Testis (tissue), 3 donors: ENCODE data around the gene CRYBA1. TPM values are rescaled to one million over a fixed set of nuclear protein-coding genes. Genes with fewer than 3 reads are reported as not detected.

Experiments used
- DNase-seq: peaks from one replicate; pipeline ENCODE4 v3.0.0-alpha.2; 2019
- H3K27ac ChIP-seq, 2 donors: fragments of 200-600 bp; sonication (generic); one replicate each; pipeline ENCODE4 v1.5.1; 2019
- H3K27me3 ChIP-seq: fragments of 200-600 bp; sonication (generic); one replicate; pipeline ENCODE4 v1.5.1; 2019
- H3K36me3 ChIP-seq: fragments of 200-600 bp; sonication (generic); one replicate; pipeline ENCODE4 v1.5.1; 2017; ENCODE audit warnings: low read depth; ENCODE audit errors: missing control alignments
- H3K4me1 ChIP-seq: fragments of 200-600 bp; sonication (generic); one replicate; pipeline ENCODE4 v1.5.1; 2019
- H3K4me3 ChIP-seq, 2 donors: fragments of 200-600 bp; sonication (generic); one replicate each; pipeline ENCODE4 v1.5.1; 2017 to 2019
- H3K9me3 ChIP-seq: fragments of 200-600 bp; sonication (generic); one replicate; pipeline ENCODE4 v1.5.1; 2017
- CTCF ChIP-seq, 3 experiments: fragments of 450-650 bp in 2 of 3; fragments of 200-600 bp in 1 of 3; sonication (generic) in 1 of 3; IDR thresholded peaks; one replicate each; pipeline ENCODE4 v1.5.1; 2016 to 2019; ENCODE audit warnings: antibody characterized with exemption in 3 of 3, mild to moderate bottlenecking in 2 of 3, moderate library complexity in 1 of 3
- POLR2A ChIP-seq: fragments of 450-650 bp; IDR thresholded peaks from one replicate; pipeline ENCODE4 v1.6.1; 2017; ENCODE audit warnings: antibody characterized with exemption, mild to moderate bottlenecking, moderate library complexity
- WGBS, 2 donors: methylation state at CpG; one replicate each; pipeline ENCODE4 v1.1.5; 2018; 5-methylcytosine and 5-hydroxymethylcytosine counted together
- intact Hi-C: fragments of 100-400 bp; cut with DNase I; formaldehyde crosslinking; loops from one replicate; pipeline ENCODE4 v1.15.1; 2023; ENCODE audit warnings: low total_unique reads
- polyA plus RNA-seq: library from polyadenylated mRNA; stranded (reverse); fragments of 350-450 nt; fragmentation: Illumina TruSeq; extraction: RNeasy Lipid Tissue Mini Kit (QIAGEN cat#74804); gene quantifications from one replicate; pipeline ENCODE4 v1.2.3, GENCODE V29; 2014; ENCODE audit warnings: low read depth, low replicate concordance; ENCODE audit not compliant: insufficient read depth
- total RNA-seq, 2 donors: library from RNA; depleted of rRNA; stranded (reverse); fragments of >200 nt; gene quantifications; one replicate each; pipeline ENCODE4 v1.2.3, GENCODE V29; 2016

CRYBA1 gene
- total and polyA plus RNA-seq, 3 donors from 2014 or later, result not detected

- TF ChIP-seq CTCF (IDR thresholded peaks at IDR 0.05) (no peak), POLR2A (no peak)
- Histone ChIP-seq H3K4me1 (no peaks in the 10 kb centered on the region), H3K36me3 (no peaks in the 10 kb centered on the region), H3K4me3 (no peak overlapping the region), H3K27me3 (no peaks in the 10 kb centered on the region), H3K27ac (no peak overlapping the region), H3K9me3 (no peaks in the 10 kb centered on the region)
- intact Hi-C loops, result no loop called here
- WGBS, 2 donors, result 88 to 91% methylated on average over 3 of the region's 3 CpGs
- DNase-seq, result no peak
These were observed 10.8 kb upstream of the CRYBA1 start for GRCh38 chr17:29235904-29236303.

GRCh38 chr17:29237476-29238132, 9.1 kb upstream of the CRYBA1 start:
- 83 to 94% methylated on average over 3 of the region's 3 CpGs for WGBS, 2 donors
- intact Hi-C loops, result no loop called here
- Histone ChIP-seq H3K9me3 (no peaks in the 10 kb centered on the region), H3K36me3 (no peaks in the 10 kb centered on the region), H3K4me3 (no peak overlapping the region), H3K27ac (no peak overlapping the region), H3K4me1 (no peaks in the 10 kb centered on the region), H3K27me3 (no peaks in the 10 kb centered on the region)
- no peak for TF ChIP-seq POLR2A
- no peak for TF ChIP-seq CTCF (IDR thresholded peaks at IDR 0.05)
- no peak for DNase-seq

GRCh38 chr17:29238133-29238850, 8.4 kb upstream of the CRYBA1 start:
- H3K4me1 ChIP-seq, result no peaks in the 10 kb centered on the region
- no peaks in the 10 kb centered on the region for H3K36me3 ChIP-seq
- H3K27me3 ChIP-seq, result no peaks in the 10 kb centered on the region
- DNase-seq, result no peak
- no peak overlapping the region for H3K4me3 ChIP-seq
- H3K9me3 ChIP-seq, result no peaks in the 10 kb centered on the region
- WGBS, 2 donors, result 90 to 97% methylated on average over 8 of the region's 8 CpGs
- TF ChIP-seq CTCF (IDR thresholded peaks at IDR 0.05) (no peak), POLR2A (no peak)
- intact Hi-C loops, result no loop called here
- H3K27ac ChIP-seq, result no peak overlapping the region

GRCh38 chr17:29240477-29240876, 6.2 kb upstream of the CRYBA1 start:
- intact Hi-C loops, result no loop called here
- H3K36me3 ChIP-seq, result no peaks in the 10 kb centered on the region
- no peaks in the 10 kb centered on the region for H3K9me3 ChIP-seq
- no peaks in the 10 kb centered on the region for H3K4me1 ChIP-seq
- no peak for TF ChIP-seq CTCF (IDR thresholded peaks at IDR 0.05)
- TF ChIP-seq POLR2A, result no peak
- no peak overlapping the region for H3K27ac ChIP-seq
- no peak overlapping the region for H3K4me3 ChIP-seq
- H3K27me3 ChIP-seq, result no peaks in the 10 kb centered on the region
- DNase-seq, result no peak
- WGBS, 2 donors, result 47 to 50% methylated on average over 2 of the region's 2 CpGs
